HG03280 (cell line): Measurements from ENCODE around the gene CD83.
"Not testable (repeated sequence)": the region's sequence is repeated elsewhere in the genome, so short reads cannot be mapped to it uniquely, and the experiment has no call there.

ENCODE experiments used
- ATAC-seq: cut with Tn5 transposase; IDR thresholded peaks from one replicate; pipeline ENCODE4 v1.9.1; 2021; ENCODE audit warnings: mild to moderate bottlenecking, moderate library complexity; ENCODE audit not compliant: unreplicated experiment

The CD83 gene

DNA sequence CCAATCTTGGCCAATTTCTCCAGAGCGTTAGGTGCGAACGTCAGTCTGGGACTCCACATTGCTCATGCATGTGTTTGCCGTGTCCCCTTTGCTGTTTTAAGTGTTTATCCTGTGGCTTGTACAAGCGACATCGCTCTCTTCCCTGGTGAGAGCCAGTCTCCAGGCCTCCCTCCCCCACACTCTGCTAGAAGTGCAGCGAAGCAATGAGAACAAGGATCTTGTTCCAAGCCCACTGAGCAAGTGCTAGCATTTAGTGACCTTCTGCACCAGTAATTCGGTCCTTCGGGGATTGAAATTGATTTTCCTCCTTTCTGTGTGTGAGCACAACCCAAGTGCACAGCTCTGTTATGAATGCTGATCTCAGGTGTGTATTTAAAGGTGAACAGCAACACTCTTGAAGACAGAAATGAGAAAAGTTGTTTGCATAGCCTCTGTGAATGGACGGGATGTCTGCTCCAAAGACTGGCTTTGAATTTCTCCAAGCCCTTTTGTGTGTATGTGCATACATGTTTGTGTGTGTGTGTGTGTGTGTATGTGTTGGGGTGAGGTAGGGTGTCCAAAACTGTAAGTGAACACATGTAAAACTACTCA lies 29.0 kb downstream of the CD83 start:
- ATAC-seq: no peak

DNA sequence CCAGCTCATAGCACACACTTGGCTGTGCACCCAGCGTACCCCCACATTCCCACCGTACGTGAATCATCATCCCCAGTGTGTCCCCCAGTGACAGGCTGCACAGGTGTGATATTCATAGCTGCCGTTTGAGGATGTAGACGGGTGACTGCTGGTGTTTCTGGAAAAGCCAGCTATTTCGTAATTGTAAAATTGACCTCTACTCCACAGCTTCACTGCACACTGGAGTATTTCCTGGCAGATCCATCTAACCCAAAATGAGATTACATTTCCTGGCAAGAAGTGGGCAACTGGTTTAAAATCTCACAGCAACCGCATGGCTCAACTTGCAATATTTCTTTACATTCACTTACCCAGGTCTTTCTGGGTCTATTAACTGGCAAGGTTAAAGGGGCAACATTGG lies 30.3 kb downstream of the CD83 start:
- ATAC-seq: no peak

DNA sequence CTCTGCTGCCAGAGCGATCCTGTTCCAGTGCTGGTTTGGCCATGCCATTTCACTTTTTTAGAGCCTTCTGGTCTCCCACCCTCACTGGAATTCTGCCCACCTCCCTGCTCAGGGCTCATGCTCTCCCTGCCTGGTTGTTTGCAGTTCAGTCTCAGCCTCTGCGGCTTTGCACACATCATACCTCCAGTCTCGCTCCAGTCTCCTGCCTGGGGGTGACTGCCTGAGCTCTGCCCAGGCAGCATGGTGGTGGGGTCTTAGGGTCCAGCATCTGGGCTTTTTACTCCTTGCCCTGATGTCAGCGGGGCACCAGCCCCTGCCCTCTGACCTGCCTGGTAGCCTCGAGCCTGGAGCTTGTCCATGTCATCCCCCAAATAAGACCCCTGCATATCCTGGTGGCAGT lies 30.9 kb downstream of the CD83 start:
- no peak for ATAC-seq

DNA sequence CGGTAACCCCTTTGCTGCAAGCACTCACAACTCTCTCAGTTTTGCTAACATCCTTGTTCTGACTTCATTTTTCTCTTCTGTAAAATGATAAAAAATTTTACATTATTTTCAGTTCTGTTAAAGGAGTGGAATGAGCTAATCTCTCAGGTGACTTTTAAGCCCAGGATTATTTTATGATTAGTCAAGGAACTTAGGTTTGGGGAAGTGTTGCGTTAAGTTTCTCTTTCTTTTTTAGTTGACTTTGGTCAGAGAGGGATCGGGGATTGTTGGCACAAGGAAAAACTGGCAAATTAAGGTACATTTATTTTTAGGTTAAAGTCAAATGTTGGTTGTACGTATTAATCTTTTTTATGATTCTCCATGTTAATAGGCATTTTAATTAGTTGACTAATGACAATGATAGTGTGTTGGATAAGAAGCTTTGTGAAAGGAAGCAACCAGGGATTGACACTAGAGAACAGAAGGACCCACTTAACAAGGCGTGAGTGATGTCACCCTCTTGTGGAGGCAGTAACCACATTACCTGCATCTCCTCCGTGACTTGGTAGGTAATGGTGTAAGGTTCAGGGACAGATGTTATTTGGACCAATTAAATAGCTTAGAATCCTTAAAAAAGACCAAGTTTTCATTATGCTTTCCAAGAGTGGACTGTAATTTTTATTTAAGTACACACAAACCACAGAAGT lies 31.6 kb downstream of the CD83 start:
- ATAC-seq: no peak

DNA sequence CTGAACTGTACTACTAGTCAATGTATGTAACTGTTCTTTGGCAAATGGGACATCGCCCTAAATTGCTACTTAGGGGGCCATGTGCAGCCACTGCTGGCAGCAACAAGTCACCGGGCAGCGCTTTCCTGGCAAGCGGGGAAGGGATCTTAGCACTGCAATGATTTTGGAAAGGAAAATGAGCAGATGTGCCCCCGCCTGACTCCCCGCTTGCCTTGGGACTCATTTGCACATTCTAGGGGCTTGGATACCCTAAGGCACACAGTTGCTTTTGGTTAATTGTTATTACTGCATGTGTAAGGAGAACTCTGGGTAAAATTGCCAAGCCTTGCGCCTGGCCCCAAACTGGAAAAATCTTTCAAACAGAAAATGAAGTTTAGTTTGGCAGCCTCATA lies 32.2 kb downstream of the CD83 start:
- no peak for ATAC-seq

DNA sequence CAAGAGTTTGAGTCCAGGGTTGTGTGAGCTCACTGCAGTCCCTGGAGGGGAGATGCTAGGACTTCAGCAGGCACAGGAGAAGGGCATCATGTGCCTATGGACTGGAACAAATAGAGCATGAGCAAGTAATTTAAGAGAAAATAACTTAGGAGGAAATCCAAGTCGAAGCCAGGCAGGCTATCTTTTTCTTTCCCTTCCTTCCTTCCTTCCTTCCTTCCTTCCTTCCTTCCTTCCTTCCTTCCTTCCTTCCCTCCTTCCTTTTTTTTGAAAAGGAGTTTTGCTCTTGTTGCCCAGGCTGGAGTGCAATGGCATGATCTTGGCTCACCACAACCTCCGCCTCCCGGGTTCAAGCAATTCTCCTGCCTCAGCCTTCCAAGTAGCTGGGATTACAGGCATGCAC lies 33.7 kb downstream of the CD83 start:
- not testable (repeated sequence) for ATAC-seq

DNA sequence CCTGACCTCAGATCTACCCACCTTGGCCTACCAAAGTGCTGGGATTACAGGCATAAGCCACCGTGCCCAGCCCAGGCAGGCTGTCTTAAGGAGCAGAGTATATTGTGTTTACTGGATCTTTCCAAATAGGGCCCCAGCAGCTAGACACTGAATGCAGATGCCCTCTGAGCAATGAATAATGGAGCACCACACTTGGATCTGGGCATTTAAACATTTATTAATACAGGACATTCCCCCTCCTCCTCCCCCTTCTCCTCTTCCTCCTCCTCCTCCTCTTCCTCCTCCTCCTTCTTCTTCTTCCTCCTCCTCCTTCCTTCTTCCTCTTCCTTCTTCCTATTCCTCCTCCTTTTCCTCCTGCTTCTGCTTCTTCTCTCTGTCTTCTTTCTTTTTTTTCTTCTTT lies 34.2 kb downstream of the CD83 start:
- ATAC-seq: no peak

DNA sequence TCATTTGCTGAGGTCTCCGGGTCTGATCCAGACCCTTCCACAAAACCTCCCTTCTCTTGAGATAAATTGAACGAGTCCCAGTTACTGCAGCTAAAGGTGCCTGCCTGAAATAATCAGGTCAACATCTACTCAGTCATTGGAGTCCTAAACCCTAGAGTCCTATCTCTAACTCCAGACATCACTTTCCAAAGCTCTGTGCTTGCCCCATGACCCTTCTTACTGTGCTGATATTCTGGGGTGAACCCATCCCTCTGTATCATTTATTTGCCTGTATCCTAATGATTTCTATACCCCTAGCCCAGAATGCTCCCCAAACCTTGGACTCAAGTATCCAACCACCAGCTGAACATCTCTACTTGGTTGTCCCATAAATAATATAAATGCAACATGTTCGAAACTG lies 35.7 kb downstream of the CD83 start:
- no peak for ATAC-seq

DNA sequence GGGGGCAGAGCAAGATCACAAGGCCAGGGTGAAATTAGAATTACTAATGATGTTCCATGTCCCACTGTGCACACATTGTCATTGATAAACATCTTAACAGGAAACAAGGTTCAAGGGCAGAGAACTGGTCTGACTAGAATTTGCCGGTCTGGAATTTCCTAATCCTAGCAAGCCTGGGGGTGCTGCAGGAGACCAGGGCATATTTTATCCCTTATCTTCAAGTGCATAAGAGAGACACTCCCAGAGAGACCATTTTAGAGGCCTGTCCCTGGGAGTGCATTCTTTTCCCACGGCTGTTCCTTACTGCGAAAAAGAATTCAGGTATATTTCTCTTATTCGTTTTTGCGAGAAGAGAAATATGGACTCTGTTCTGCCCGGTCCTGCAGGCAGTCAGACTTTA lies 41.5 kb downstream of the CD83 start:
- no peak for ATAC-seq

DNA sequence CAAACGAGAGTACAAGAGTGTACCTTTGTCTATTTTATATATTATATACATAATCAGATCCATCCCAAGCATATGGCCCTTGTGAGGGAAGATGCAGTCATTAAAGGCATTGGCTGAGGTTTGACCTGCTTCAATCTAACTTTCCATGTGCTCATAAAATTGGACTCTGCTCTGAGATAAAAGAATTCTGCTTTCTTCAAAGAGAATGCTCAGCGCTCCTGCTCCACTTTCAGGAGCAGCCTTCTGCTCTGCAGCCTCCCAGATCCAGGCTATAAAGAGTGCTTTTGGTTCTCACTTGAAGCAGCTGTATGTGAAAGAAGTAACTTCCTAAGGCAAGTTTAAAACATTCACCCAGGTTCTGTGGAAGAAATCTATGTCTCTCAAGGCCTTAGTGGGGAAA lies 45.3 kb downstream of the CD83 start:
- ATAC-seq: no peak

DNA sequence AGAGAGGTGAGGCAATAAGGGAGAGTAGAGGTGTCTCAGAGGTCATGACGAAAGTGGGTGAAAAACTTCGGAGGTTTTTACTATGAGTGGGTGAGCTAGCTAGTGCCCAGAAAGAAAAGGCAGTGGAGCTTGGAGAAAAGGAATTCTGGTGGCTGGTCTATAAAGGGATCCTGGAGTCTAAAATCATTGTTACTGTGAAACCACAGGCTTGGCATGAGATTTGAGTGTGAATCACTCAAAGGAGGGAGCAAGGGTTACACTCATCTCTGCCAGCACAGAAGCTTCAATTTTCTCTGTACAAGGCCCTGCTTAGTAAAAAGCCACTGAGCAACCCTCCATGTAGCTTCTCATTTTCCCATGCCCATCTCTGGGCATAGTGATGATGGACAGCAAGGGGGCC lies 47.5 kb downstream of the CD83 start:
- no peak for ATAC-seq

DNA sequence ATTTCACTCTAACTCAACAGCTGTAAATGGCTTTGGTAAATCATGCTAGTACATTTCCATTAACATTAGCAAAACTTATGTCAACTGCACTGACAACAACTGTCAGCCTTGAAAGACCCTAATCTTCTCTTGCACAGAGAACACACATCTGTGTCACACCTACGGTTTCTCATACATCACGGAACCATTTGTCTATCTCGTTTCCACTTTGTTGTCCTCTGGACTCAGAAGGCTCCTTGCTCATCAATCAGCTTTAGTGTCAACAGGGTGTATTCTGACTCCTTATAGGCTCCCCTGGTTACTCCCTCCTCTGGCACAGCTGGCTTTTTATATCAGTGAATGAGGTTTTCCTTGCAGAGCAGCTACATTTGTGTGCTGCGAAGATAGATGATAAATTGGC lies 49.3 kb downstream of the CD83 start:
- ATAC-seq: no peak

DNA sequence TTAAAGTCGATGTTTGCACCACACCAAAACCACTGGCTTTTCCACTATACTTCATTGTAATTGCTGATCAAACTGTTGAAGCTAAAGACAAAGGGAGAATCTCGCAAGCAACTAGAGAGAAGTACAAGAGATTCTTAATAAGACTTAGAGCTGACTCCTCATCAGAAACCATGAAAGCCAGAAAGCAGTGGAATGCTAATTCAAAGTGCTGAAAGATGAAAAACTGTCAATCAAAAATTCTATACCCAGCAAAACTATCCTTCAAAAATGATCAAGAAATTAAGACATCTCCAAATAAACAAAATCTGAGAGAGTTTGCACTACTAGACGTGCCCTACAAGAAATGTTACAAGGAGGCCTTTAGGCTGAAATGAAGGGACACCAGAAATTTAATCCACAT lies 52.6 kb downstream of the CD83 start:
- ATAC-seq: no peak

DNA sequence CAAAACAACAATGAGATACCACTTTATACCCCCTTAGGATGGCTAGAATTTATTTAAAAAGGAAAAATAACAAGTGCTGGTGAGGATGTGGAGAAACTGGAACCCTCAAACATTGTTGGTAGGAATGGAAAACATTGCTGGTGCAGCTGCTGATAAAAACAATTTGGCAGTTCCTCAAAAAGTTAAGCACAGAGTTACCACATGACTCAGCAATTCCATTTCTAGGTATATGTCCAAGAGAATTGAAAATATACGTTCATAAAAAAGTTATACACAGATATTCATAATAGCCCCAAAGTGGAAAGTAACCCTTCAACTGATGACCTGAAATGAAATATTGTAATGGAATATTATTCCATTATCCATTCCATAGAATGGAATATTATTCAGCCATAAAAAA lies 55.0 kb downstream of the CD83 start:
- no peak for ATAC-seq

DNA sequence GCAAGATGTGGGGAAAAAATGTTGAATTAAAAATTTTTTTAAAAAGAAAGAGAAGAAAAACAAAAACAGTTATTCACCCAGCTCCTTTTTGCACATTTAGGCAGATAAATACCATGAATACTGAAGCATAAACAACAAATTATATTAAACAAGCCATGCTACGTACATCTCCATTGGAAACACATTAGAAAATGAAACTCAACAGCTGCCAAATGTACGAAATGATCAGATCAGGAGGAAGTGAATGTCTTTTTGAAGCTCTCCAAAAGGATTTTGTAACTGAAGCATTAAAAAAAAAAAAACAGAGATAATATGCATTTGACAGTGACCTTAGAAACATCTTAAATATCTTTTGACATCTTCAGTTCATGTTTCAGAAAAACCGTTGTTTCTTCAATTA lies 56.7 kb downstream of the CD83 start:
- ATAC-seq: no peak

DNA sequence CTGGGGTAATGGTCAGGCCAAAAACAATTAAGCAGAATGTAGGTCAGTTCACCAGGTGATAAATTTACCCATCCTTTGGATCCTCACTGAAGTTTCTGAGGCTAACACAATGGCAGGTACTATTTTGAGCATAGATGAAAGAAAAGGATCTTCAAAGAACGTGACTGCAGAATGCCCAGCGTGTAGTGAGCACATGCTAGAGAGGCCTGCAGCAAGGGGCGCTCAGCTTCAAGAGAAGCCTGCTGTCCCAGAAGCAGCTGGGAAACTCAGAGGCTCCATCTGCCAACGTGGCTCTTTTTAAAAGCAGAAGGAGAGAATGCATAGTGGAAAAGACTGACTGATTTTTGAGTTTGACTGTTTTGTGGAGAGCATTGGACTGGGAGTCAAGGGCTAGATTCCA lies 57.4 kb downstream of the CD83 start:
- ATAC-seq: no peak

DNA sequence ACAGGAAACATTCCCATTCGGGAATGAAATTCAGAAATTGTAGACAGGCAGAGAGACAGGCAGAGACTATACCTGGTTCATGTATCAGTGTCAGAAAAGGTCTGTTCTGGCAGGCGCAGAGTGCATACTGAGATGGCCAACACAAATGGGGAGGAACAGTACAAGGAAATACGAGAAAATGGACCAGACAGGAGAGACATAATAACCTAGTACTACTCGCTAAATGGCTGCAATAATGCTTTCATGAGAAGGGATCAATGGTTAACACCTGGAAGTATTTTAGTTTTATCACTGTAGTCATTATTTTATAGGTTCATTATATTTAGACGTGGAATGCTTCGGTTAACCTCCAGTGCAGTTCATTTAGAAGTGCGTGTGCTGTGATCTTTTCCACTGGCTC lies 58.9 kb downstream of the CD83 start:
- ATAC-seq: no peak

DNA sequence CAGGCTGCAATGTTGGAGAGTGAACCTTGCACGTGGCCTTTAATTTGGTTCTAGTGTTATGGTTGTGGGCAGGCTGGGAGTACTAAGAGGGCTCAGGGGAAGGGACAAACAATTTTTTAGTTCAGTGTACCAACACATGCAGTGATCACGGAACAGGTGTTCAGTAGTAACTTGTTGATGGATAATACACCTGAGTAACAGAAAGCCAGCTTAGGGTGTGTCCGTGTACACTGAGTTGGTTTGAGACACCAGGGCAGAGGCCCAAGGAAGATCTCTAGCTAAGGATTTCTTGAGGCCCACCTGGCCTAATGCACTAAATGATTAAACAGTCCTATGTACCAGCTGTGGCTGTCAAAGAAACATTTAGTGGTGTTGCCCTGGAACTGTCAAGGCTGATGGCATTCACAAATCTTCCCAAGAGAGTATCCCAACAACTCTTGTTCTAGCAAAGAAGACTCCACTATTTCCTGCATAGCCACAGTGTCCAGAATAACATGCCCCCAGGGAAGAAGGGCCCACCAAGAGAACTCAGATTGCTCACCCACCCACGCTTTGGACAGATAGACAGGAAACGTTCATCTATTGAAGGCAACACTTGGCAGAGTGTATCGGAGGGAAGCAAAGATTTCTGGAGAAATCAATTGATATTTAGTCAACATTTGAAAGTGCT lies 60.0 kb downstream of the CD83 start:
- no peak for ATAC-seq

DNA sequence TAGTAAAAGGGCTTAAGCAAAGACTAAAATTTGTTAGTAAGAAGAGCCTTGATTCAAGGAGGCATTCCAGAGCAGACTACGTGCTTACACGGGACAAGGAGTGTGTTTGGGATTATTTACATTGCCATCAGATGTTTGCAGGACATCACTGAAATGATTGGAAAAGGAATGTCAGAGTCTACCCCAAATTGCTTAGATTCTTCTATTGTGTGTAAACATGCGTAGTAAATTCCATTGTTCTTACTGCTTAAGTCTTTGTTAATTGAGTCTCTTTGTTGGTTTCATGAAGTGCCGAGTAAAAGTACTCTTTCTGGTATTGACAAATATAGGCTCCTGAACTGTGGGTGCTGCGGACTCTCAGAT lies 60.5 kb downstream of the CD83 start:
- no peak for ATAC-seq

DNA sequence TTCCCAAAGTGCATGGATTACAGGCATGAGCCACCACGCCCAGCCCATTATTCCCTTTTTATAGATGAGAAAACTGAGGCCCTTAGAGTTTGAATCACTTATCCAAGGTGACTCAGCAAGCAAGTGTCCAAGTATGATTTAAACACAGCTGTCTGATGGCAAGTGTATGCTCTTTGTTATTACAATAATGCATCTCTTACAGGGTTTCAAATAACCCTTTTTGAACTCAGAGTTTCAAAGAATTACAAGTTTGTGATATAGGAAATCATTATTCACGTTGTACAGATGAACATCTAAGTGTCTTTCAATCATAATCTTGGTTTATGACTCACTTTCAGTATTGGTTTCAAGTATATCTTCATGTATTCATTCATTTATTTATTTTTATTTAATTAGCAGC lies 63.0 kb downstream of the CD83 start:
- ATAC-seq: no peak

DNA sequence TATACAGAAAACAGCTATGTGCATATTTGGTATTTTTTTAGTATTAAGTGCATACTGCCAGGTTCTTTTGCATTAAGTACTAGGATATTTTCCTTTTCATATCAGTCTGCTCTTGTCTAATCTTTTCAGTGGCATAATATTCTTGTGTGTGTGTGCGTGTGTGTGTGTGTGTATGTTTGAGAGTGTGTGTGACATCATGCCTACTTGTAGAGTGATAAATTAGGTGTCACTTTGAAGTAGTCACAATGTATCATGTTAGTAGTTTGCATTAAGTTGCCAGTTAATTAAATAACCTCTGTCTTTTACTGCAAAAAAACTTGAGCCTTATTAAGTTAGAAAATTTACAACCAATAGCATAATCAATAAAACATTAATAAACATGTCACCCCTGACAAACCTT lies 65.3 kb downstream of the CD83 start:
- ATAC-seq: no peak
